HepG2 (cell line): ENCODE measurements around the gene NFIL3. TPM values are rescaled to one million over a fixed set of nuclear protein-coding genes. Genes with fewer than 3 reads are reported as not detected.

Experiments
- ATAC-seq: fragments of 200-7000 bp; cut with Tn5 transposase; 3 replicates; pipeline ENCODE4 v1.9.1; 2020; ENCODE audit warnings: mild to moderate bottlenecking, moderate library complexity
- BruUV-seq: library from RNA; stranded (reverse); fragments of 400-500 nt; replicated peaks from 2 replicates; lab custom pipeline; 2021; lab: Mats Ljungman, UMichigan
- CTCF ChIA-PET: fragments of 300-600 bp; formaldehyde crosslinking; extraction: SDS; loops from one replicate; lab custom pipeline; 2021; ENCODE audit warnings: low total read pairs, inconsistent platforms, low intra/inter-chr PET ratio; lab: Yijun Ruan, JAX
- POLR2A ChIA-PET: fragments of 350-600 bp; sonication (Branson Sonifier 250); formaldehyde crosslinking; loops from one replicate; lab custom pipeline; 2020; ENCODE audit warnings: antibody characterized with exemption, inconsistent platforms; lab: Yijun Ruan, JAX
- DNase-seq: peaks from one replicate; pipeline ENCODE4 v3.0.0-alpha.2; 2015; ENCODE audit warnings: low spot score
- FAIRE-seq: peaks from 3 replicates; lab custom pipeline; 2011; peaks lifted over from hg19 to GRCh38; lab: Jason Lieb, UNC
- H2AFZ ChIP-seq: one replicate; pipeline ENCODE4 v1.6.1; 2011; ENCODE audit warnings: low read length, inconsistent platforms
- H3K27ac ChIP-seq: fragments of 300-600 bp; 3 replicates; pipeline ENCODE4 v1.8.0; 2011; ENCODE audit warnings: mixed run types, mild to moderate bottlenecking, mixed read lengths, low read length, inconsistent platforms; ENCODE audit not compliant: insufficient read depth; ENCODE audit errors: extremely low read length
- H3K27me3 ChIP-seq, 2 experiments: fragments of 200-600 bp in 1 of 2; 2 replicates in 1 of 2; 3 replicates in 1 of 2; pipeline versions ENCODE4 v1.6.0 to v1.8.0; 2011; ENCODE audit warnings: low read length in 2 of 2, mild to moderate bottlenecking in 2 of 2, moderate library complexity in 2 of 2, inconsistent platforms in 1 of 2; ENCODE audit not compliant: insufficient read depth in 2 of 2, control insufficient read depth in 1 of 2
- H3K36me3 ChIP-seq, 2 experiments: fragments of 200-600 bp in 1 of 2; replicated peaks in 1 of 2; 2 replicates in 1 of 2; 3 replicates in 1 of 2; pipeline versions ENCODE4 v1.5.1 to v1.8.0; 2011; ENCODE audit warnings: low read length in 2 of 2, inconsistent platforms in 1 of 2; ENCODE audit not compliant: insufficient read depth in 2 of 2, control insufficient read depth in 1 of 2
- H3K4me1 ChIP-seq: 2 replicates; pipeline ENCODE4 v1.5.1; 2012; ENCODE audit warnings: low read length, inconsistent platforms; ENCODE audit not compliant: insufficient read depth
- H3K4me2 ChIP-seq: 2 replicates; pipeline ENCODE4 v1.6.0; 2011; ENCODE audit warnings: low read depth, low read length, inconsistent platforms
- H3K4me3 ChIP-seq, 3 experiments: fragments of 200-600 bp in 1 of 3; sonication (generic), shearing (Covaris generic) in 1 of 3; replicated peaks in 1 of 3; 2 replicates each; pipeline ENCODE4 v1.5.1; 2011 to 2016; ENCODE audit warnings: low read length in 3 of 3, inconsistent platforms in 2 of 3, low read depth in 2 of 3, mild to moderate bottlenecking in 2 of 3, control low read depth in 1 of 3, mixed read lengths in 1 of 3; ENCODE audit not compliant: insufficient read depth in 1 of 3
- H3K79me2 ChIP-seq: one replicate; pipeline ENCODE4 v1.6.1; 2011; ENCODE audit warnings: low read length, inconsistent platforms; ENCODE audit not compliant: insufficient read depth
- H3K9ac ChIP-seq: 2 replicates; pipeline ENCODE4 v1.6.0; 2011; ENCODE audit warnings: mild to moderate bottlenecking, low read depth, low read length, inconsistent platforms; ENCODE audit not compliant: insufficient read depth
- H3K9me3 ChIP-seq: 2 replicates; pipeline ENCODE4 v1.5.1; 2012; ENCODE audit warnings: mild to moderate bottlenecking, low read length
- H4K20me1 ChIP-seq: 2 replicates; pipeline ENCODE4 v1.6.0; 2011; ENCODE audit warnings: inconsistent platforms, mild to moderate bottlenecking, low read length, moderate library complexity; ENCODE audit not compliant: insufficient read depth
- FOXA3 ChIP-seq: IDR thresholded peaks from 2 replicates; pipeline ENCODE4 v1.6.1; 2016; ENCODE audit warnings: missing genetic modification reagents, missing compliant biosample characterization
- FOXJ3 ChIP-seq: sonication (generic); formaldehyde crosslinking; IDR thresholded peaks from 2 replicates; pipeline ENCODE4 v1.4.0; 2020; ENCODE audit warnings: missing genetic modification reagents, mild to moderate bottlenecking, borderline replicate concordance
- HOXA5 ChIP-seq: sonication (generic); formaldehyde crosslinking; IDR thresholded peaks from 2 replicates; pipeline ENCODE4 v1.4.0; 2020; ENCODE audit warnings: missing genetic modification reagents
- MAFF ChIP-seq: IDR thresholded peaks from 2 replicates; pipeline ENCODE4 v1.6.1; 2011; ENCODE audit warnings: low read depth, low read length, improper control_type of control experiment
- RBFOX2 ChIP-seq: fragments of 200-400 bp; formaldehyde crosslinking; IDR thresholded peaks from 2 replicates; pipeline ENCODE4 v1.6.1; 2017; ENCODE audit warnings: low read depth, mild to moderate bottlenecking, low read length
- RCOR2 ChIP-seq: IDR thresholded peaks from 2 replicates; pipeline ENCODE4 v1.6.1; 2016; ENCODE audit warnings: missing biosample characterization, missing genetic modification reagents
- ZNF264 ChIP-seq: sonication (generic); formaldehyde crosslinking; IDR thresholded peaks from 2 replicates; pipeline ENCODE4 v1.4.0; 2020; ENCODE audit warnings: missing genetic modification reagents
- ZNF607 ChIP-seq: sonication (generic); formaldehyde crosslinking; IDR thresholded peaks from 2 replicates; pipeline ENCODE4 v1.5.1; 2020; ENCODE audit warnings: missing genetic modification reagents, mild to moderate bottlenecking, borderline replicate concordance
- ZNF782 ChIP-seq: sonication (generic); formaldehyde crosslinking; IDR thresholded peaks from 2 replicates; pipeline ENCODE4 v1.4.0; 2020; ENCODE audit warnings: missing genetic modification reagents, mild to moderate bottlenecking, borderline replicate concordance
- in situ Hi-C: cut with HindIII; loops from 2 replicates; pipeline ENCODE4 v1.10.0; 2017; ENCODE audit warnings: low pct_unique_long_range_greater_than_20kb; ENCODE audit not compliant: extremely low pct_ligation_motif_present
- intact Hi-C: fragments of 100-400 bp; cut with micrococcal nuclease; formaldehyde crosslinking; loops from one replicate; pipeline ENCODE4 v1.10.0; 2022; ENCODE audit not compliant: unreplicated experiment
- polyA plus RNA-seq, 8 experiments: library from polyadenylated mRNA; depleted of rRNA in 3 of 8; stranded (reverse) in 7 of 8; unstranded in 1 of 8; fragments of >200 nt; fragmentation: Illumina TruSeq in 4 of 8; extraction: Trizol in 4 of 8; gene quantifications; 2 replicates each; pipeline versions ENCODE4 v1.2.1 to v1.2.3, GENCODE V29; 2011 to 2016; ENCODE audit warnings: low read depth in 4 of 8, missing spikeins in 1 of 8, mixed read lengths in 1 of 8; ENCODE audit not compliant: insufficient read depth in 1 of 8
- total RNA-seq, 5 experiments: library from RNA; depleted of rRNA; stranded (reverse); fragments of >200 nt; fragmentation: Illumina TruSeq; extraction: Trizol; gene quantifications; 2 replicates each; pipeline ENCODE4 v1.2.3, GENCODE V29; 2016; ENCODE audit warnings: low read depth in 1 of 5

Gene NFIL3
- total and polyA plus RNA-seq, 2 of the 13 experiments (the other 11 are each of a cell fraction or from before 2014, with no cell fraction given), result 46.6 to 54.2 TPM

- TF ChIP-seq ZNF607 (CRISPR knock-in tag) (peak; percentile 46; the same call in 1 of the 2 replicates), FOXJ3 (CRISPR knock-in tag) (peak; percentile 64; the same call in 1 of the 2 replicates), FOXA3 (CRISPR knock-in tag) (peak; percentile 75), MAFF (peak; percentile 14; the same call in 1 of the 2 replicates), RCOR2 (CRISPR knock-in tag) (0 out of 2 replicates have a peak, but pooled peaks have one; percentile 46)
These were observed 4.1 kb downstream of the NFIL3 start (continued) for GRCh38 chr9:91419222-91420191.

- no peak for ATAC-seq
- H3K36me3 ChIP-seq, result peaks cover 2 to 22% of the 10 kb centered on the region in 2 experiments; a peak in 4 of 5 replicates
- peak overlapping the region; percentile 36; the same call in 1 of the 2 replicates for H3K9ac ChIP-seq
- CTCF ChIA-PET, result no interaction called here
- peak overlapping the region; percentile 93 for H3K4me2 ChIP-seq
- peaks cover 68% of the 10 kb centered on the region for H3K4me1 ChIP-seq
- H3K4me3 ChIP-seq, result peak overlapping the region in 2 of 3 experiments; percentile 87 to 91; a peak in 3 of 6 replicates
- H3K79me2 ChIP-seq, result peaks cover 99% of the 10 kb centered on the region
- peaks cover 94% of the 10 kb centered on the region for H4K20me1 ChIP-seq
- intact Hi-C loops (no loop called here), in situ Hi-C loops (no loop called here)
- H3K27me3 ChIP-seq, result no peaks in the 10 kb centered on the region; a peak in 1 of 5 replicates
- FAIRE-seq, result no peak
- TF ChIP-seq ZNF782 (CRISPR knock-in tag) (no peak), ZNF264 (CRISPR knock-in tag) (no peak), RBFOX2 (peak; percentile 46; the same call in 1 of the 2 replicates), HOXA5 (CRISPR knock-in tag) (no peak)
- H3K9me3 ChIP-seq, result no peaks in the 10 kb centered on the region
- peak overlapping the region; percentile 83 for H3K27ac ChIP-seq
- DNase-seq, result no peak
- POLR2A ChIA-PET, result interaction anchor here (1.1 to 6.3 kb wide), 4 partner anchors 57 to 381 kb away, joined by 3 to 53 read pairs (median 6); no protein-coding TSS in a partner anchor
- no peak overlapping the region for H2AFZ ChIP-seq
- BruUV-seq, result no TSS peak
These were observed 5.4 kb downstream of the NFIL3 start for GRCh38 chr9:91418215-91418610.
